Fibroblast of lung (primary cell): ENCODE measurements around the gene USP7. TPM values are rescaled to one million over a fixed set of nuclear protein-coding genes. Genes with fewer than 3 reads are reported as not detected.
A peak's percentile ranks its signal among the peaks of the same experiment; 100 is the strongest.
"Not testable (repeated sequence)": the region's sequence is repeated elsewhere in the genome, so short reads cannot be mapped to it uniquely, and the experiment has no call there.

Source experiments
- DNase-seq, 2 donors: peaks; one replicate each; pipeline versions ENCODE4 v3.0.0 to v3.0.0-alpha.2; 2010; ENCODE audit warnings: low read depth in 2 of 2
- H2AFZ ChIP-seq: 2 replicates; pipeline ENCODE4 v1.5.1; 2012; ENCODE audit warnings: low read length, control low read depth, inconsistent platforms
- H3K27ac ChIP-seq: 2 replicates; pipeline ENCODE4 v1.5.1; 2011; ENCODE audit warnings: low read length, control low read depth; ENCODE audit not compliant: insufficient read depth
- H3K27me3 ChIP-seq: 2 replicates; pipeline ENCODE4 v1.5.1; 2011; ENCODE audit warnings: mild to moderate bottlenecking, low read length; ENCODE audit not compliant: control insufficient read depth, insufficient read depth
- H3K36me3 ChIP-seq: 2 replicates; pipeline ENCODE4 v1.5.1; 2011; ENCODE audit warnings: low read length; ENCODE audit not compliant: control insufficient read depth, insufficient read depth
- H3K4me1 ChIP-seq: 2 replicates; pipeline ENCODE4 v1.5.1; 2011; ENCODE audit warnings: low read length; ENCODE audit not compliant: control insufficient read depth, insufficient read depth; ENCODE audit errors: extremely low read depth
- H3K4me2 ChIP-seq: 2 replicates; pipeline ENCODE4 v1.5.1; 2011; ENCODE audit warnings: low read length, control low read depth; ENCODE audit not compliant: insufficient read depth; ENCODE audit errors: extremely low read depth
- H3K4me3 ChIP-seq, 4 experiments: fragments of 200-600 bp in 1 of 4; sonication (generic) in 1 of 4; replicated peaks in 1 of 4; 2 replicates each; pipeline ENCODE4 v1.5.1; 2011 to 2016; ENCODE audit warnings: low read length in 4 of 4, low read depth in 3 of 4, mild to moderate bottlenecking in 3 of 4, control low read depth in 2 of 4, inconsistent platforms in 1 of 4, mixed read lengths in 1 of 4; ENCODE audit not compliant: insufficient read depth in 1 of 4; ENCODE audit errors: control extremely low read depth in 1 of 4
- H3K79me2 ChIP-seq: 2 replicates; pipeline ENCODE4 v1.5.1; 2012; ENCODE audit warnings: mild to moderate bottlenecking, low read length, inconsistent platforms; ENCODE audit not compliant: control insufficient read depth, insufficient read depth
- H3K9ac ChIP-seq: 2 replicates; pipeline ENCODE4 v1.5.1; 2011; ENCODE audit warnings: mild to moderate bottlenecking, low read length, control low read depth; ENCODE audit not compliant: insufficient read depth
- H3K9me3 ChIP-seq: 2 replicates; pipeline ENCODE4 v1.5.1; 2012; ENCODE audit warnings: low read depth, low read length; ENCODE audit not compliant: control insufficient read depth, insufficient read depth
- H4K20me1 ChIP-seq: 2 replicates; pipeline ENCODE4 v1.5.1; 2011; ENCODE audit warnings: low read length; ENCODE audit not compliant: control insufficient read depth, insufficient read depth; ENCODE audit errors: extremely low read depth
- EZH2 ChIP-seq: IDR thresholded peaks from 2 replicates; pipeline ENCODE4 v1.5.1; 2012; ENCODE audit warnings: low read length, control low read depth, mild to moderate bottlenecking; ENCODE audit errors: missing control alignments
- polyA plus RNA-seq, 2 donors: library from polyadenylated mRNA; depleted of rRNA in 1 of 2; stranded (reverse) in 1 of 2; unstranded in 1 of 2; fragments of >200 nt; gene quantifications; 2 replicates each; pipeline ENCODE4 v1.2.1, GENCODE V29; 2011 to 2012; ENCODE audit warnings: missing spikeins in 1 of 2
- total RNA-seq: library from RNA; depleted of rRNA; stranded (reverse); fragments of >200 nt; gene quantifications from 2 replicates; pipeline ENCODE4 v1.2.1, GENCODE V29; 2014
- TF ChIP-seq, protein P1 (sequence below), 2 donors: IDR thresholded peaks in 1 of 2; conservative IDR thresholded peaks in 1 of 2; 1 replicate in 1 of 2; 2 replicates in 1 of 2; pipeline ENCODE4 v1.5.1; 2011 to 2012; ENCODE audit warnings: low read length in 2 of 2, control low read depth in 1 of 2, inconsistent platforms in 1 of 2, low read depth in 1 of 2, mild to moderate bottlenecking in 1 of 2

USP7 gene
- total and polyA plus RNA-seq, 2 donors (not counting 1 experiment from before 2014, with no cell fraction given): 22.5 to 48.7 TPM

DNA sequence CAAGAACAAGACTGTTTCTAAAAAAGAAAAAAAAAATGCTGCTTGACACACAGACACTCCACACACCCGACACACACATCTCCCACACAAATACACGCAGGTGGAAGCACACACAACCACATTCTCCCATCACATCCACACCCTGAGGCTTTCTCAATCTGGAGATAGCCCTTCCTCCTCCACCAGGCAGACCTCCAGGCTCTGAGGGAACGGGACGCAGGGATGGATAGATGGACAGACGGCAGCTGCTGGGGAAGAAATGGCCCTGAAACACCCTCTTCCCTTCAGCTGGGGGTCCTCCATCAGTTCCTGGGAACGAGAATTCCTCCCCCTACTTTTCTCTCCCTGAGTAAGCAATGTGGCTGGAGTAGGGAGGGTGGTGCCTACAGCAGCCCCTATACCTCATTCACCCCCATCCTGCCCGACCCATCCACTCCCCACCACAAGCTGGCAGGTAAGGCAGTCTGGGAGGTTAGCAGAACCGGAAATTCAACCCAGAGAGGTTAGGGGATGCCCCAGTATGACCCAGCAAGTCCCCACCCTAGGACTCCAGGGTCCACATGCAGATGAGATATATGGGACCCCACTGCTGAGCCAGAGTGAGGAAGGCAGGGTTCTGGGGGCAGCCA is 85.7 kb downstream of the USP7 start:
- H3K9me3 ChIP-seq: no peaks in the 10 kb centered on the region
- no peaks in the 10 kb centered on the region for H3K27me3 ChIP-seq
- H3K4me2 ChIP-seq: no peak overlapping the region
- H3K4me1 ChIP-seq: peaks cover 5% of the 10 kb centered on the region
- no peaks in the 10 kb centered on the region for H4K20me1 ChIP-seq
- H3K9ac ChIP-seq: no peak overlapping the region
- H3K4me3 ChIP-seq: no peak overlapping the region
- no peak for TF ChIP-seq EZH2
- TF ChIP-seq, protein P1, sequence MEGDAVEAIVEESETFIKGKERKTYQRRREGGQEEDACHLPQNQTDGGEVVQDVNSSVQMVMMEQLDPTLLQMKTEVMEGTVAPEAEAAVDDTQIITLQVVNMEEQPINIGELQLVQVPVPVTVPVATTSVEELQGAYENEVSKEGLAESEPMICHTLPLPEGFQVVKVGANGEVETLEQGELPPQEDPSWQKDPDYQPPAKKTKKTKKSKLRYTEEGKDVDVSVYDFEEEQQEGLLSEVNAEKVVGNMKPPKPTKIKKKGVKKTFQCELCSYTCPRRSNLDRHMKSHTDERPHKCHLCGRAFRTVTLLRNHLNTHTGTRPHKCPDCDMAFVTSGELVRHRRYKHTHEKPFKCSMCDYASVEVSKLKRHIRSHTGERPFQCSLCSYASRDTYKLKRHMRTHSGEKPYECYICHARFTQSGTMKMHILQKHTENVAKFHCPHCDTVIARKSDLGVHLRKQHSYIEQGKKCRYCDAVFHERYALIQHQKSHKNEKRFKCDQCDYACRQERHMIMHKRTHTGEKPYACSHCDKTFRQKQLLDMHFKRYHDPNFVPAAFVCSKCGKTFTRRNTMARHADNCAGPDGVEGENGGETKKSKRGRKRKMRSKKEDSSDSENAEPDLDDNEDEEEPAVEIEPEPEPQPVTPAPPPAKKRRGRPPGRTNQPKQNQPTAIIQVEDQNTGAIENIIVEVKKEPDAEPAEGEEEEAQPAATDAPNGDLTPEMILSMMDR (conservative IDR thresholded peaks at IDR 0.05 in 1 of 2, IDR thresholded peaks at IDR 0.05 in 1 of 2; ENCODE audit: low read depth in 1 of 2, low read length in 2 of 2): no peak
- no peaks in the 10 kb centered on the region for H3K79me2 ChIP-seq
- no peak overlapping the region for H2AFZ ChIP-seq
- no peak for DNase-seq
- no peak overlapping the region for H3K27ac ChIP-seq
- H3K36me3 ChIP-seq: no peaks in the 10 kb centered on the region

DNA sequence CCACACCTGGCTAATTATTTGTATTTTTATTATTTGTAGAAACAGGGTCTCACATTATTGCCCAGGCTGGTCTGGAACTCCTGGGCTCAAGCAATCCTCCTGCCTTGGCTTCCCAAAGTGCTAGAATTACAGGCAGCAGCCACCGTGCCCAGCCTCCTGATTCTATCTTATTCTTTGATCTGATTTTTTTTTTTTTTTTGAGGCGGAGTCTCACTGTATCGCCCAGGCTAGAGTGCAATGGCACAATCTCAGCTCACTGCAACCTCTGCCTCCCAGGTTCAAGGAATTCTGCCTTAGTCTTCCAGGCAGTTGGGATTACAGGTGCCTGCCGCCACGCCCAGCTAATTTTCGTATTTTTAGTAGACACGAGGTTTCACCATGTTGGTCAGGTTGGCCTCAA is 88.4 kb downstream of the USP7 start:
- not testable (repeated sequence) for H4K20me1 ChIP-seq, H3K36me3 ChIP-seq, H3K9me3 ChIP-seq, H3K79me2 ChIP-seq, H2AFZ ChIP-seq, H3K27ac ChIP-seq, H3K9ac ChIP-seq, H3K27me3 ChIP-seq, H3K4me3 ChIP-seq, DNase-seq, H3K4me2 ChIP-seq
- peaks cover 12% of the 10 kb centered on the region for H3K4me1 ChIP-seq

DNA sequence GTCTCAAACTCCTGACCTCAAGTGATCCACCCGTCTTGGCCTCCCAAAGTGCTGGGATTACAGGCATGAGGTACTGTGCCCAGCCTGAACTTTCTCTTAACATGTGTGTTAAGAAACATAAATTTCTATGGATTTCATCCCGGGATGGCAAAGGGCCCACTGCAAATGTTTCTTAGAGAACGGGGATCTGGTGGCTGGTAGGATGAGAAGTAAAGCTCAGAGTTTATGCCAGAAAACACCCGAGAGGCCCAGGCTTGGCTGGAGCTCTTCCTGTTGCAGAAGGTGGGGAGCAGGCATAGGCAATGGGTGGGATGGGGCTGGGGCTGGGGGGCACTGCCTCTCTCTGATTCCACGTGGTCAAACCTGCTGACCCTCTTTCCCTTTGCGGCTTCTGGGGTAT is 89.3 kb downstream of the USP7 start:
- H3K4me1 ChIP-seq: peaks cover 15% of the 10 kb centered on the region
- H4K20me1 ChIP-seq: no peaks in the 10 kb centered on the region
- H3K4me2 ChIP-seq: no peak overlapping the region
- H3K9ac ChIP-seq: no peak overlapping the region
- H3K79me2 ChIP-seq: no peaks in the 10 kb centered on the region
- H3K9me3 ChIP-seq: no peaks in the 10 kb centered on the region
- H3K4me3 ChIP-seq: no peak overlapping the region
- DNase-seq: peak in 1 of 2 donors; percentile 73
- no peaks in the 10 kb centered on the region for H3K36me3 ChIP-seq
- no peak overlapping the region for H2AFZ ChIP-seq
- H3K27ac ChIP-seq: no peak overlapping the region
- H3K27me3 ChIP-seq: no peaks in the 10 kb centered on the region
- no peak for TF ChIP-seq EZH2
- TF ChIP-seq, protein P1 (conservative IDR thresholded peaks at IDR 0.05 in 1 of 2, IDR thresholded peaks at IDR 0.05 in 1 of 2; ENCODE audit: low read depth in 1 of 2, low read length in 2 of 2): no peak

DNA sequence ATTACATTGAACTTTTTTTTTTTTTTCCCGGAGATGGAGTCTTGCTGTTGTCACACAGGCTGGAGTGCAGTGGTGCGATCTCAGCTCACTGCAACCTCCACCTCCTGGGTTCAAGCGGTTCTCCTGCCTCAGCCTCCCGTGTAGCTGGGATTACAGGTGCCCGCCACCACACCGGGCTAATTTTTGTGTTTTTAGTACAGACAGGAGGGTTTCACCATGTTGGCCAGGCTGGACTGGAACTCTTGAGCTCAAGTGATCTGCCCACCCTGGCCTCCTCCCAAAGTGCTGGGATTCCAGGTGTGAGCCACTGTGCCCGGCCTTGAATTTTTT is 89.9 kb downstream of the USP7 start:
- peaks cover 15% of the 10 kb centered on the region for H3K4me1 ChIP-seq
- not testable (repeated sequence) for H3K36me3 ChIP-seq, H3K4me2 ChIP-seq, H2AFZ ChIP-seq, DNase-seq, H3K27me3 ChIP-seq, H3K4me3 ChIP-seq, H3K9ac ChIP-seq, H4K20me1 ChIP-seq, H3K79me2 ChIP-seq, H3K27ac ChIP-seq, H3K9me3 ChIP-seq
